Measurements from ENCODE around the gene SLC23A2.

SLC23A2 gene

DNA sequence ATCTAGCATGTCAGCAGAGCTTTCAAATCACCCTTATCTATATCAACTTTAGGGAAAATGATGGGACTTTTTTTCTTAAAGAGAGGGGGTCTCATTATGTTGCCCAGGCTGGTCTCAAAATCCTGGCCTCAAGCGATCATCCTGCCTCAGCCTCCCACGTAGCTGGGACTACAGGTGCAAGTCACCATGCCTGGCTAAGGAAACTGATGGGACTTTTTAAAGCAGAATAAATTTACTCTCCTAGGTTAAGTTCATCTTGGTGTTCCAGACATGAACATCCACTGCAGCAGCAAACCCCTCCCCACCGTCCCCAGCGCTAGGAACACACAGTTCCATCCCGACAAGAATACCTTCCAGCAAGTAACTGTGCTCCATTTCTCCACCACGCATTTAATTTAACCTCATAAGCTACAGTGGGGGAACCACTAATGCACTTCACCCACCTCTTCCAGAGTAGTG lies 64.9 kb downstream of the SLC23A2 start:
- DNase-seq (ENCODE audit: extremely low spot score): no peak
- CTCF ChIA-PET: interaction anchor here (0.7 kb wide), 1 partner anchor 55 kb away, joined by 3 read pairs; no protein-coding TSS in a partner anchor
- TF ChIP-seq TARDBP (IDR thresholded peaks at IDR 0.05) (no peak), HDGF (IDR thresholded peaks at IDR 0.05; ENCODE audit: borderline replicate concordance) (no peak), SUZ12 (IDR thresholded peaks at IDR 0.05) (no peak), ELF4 (IDR thresholded peaks at IDR 0.05) (no peak), SP1 (IDR thresholded peaks at IDR 0.05) (no peak), FOXK2 (IDR thresholded peaks at IDR 0.05) (no peak), FOXA1 (IDR thresholded peaks at IDR 0.05) (no peak)
- TF ChIP-seq, protein P1, sequence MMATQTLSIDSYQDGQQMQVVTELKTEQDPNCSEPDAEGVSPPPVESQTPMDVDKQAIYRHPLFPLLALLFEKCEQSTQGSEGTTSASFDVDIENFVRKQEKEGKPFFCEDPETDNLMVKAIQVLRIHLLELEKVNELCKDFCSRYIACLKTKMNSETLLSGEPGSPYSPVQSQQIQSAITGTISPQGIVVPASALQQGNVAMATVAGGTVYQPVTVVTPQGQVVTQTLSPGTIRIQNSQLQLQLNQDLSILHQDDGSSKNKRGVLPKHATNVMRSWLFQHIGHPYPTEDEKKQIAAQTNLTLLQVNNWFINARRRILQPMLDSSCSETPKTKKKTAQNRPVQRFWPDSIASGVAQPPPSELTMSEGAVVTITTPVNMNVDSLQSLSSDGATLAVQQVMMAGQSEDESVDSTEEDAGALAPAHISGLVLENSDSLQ (IDR thresholded peaks at IDR 0.05): no peak
- POLR2A ChIA-PET: no interaction called here

DNA sequence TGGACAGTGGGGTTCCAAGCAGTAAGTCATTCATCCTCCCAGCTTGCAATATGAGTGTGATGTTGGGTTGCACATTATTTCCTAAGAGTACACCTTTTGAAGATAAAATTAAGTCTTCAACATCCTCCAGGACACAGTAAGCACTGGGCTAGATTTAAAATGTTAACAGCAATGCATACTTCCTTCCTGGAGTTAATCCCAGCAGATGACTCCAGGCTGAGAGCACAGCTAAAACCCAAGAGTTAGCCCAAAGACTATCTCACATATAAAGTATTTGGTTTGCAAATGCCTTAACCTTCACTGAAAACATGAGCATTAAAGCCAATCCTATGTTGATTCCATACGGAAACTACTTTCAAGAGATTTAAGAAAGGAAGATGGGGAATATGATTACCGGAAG lies 69.2 kb downstream of the SLC23A2 start:
- no peak for DNase-seq (ENCODE audit: extremely low spot score)
- TF ChIP-seq ARNT (IDR thresholded peaks at IDR 0.05): no peak
- CTCF ChIA-PET: no interaction called here
- POLR2A ChIA-PET: no interaction called here

DNA sequence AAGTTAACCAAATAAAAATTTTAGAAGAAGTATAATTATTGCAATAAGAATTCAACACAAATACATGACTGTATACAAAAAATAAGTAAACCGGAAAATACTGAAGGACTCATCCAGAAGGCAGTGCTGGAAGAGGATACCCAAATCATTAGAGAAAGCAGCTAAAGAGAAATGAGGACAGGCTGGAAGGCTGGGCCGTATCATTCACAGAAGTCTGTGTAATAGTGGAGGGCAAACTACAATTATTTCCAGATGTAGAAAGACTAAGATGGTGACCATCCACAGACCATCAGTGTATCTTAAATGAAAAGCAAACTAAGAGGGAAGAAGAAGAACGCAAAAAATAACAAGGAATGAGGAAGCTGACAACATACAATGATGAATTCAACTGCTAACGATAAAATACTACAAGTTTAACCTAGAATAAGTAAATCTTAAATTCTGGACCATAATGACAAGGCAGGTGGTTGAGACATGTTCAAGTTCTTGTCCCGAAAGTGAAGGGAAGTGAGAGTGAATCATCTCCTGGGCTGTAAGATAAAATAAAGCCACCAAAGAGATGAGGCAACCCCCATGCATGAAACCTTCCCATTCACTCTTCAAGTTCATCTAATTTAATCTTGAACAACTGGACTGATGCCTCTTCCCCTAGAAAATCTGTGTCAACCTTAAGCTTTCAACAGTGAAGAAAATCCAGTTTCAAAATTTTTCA lies 71.5 kb downstream of the SLC23A2 start:
- ChIA-PET CTCF (no interaction called here), POLR2A (no interaction called here)
- TF ChIP-seq CTBP1 (IDR thresholded peaks at IDR 0.05; ENCODE audit: borderline replicate concordance) (no peak), LEF1 (IDR thresholded peaks at IDR 0.05; ENCODE audit: borderline replicate concordance) (no peak)
- DNase-seq (ENCODE audit: extremely low spot score): no peak

DNA sequence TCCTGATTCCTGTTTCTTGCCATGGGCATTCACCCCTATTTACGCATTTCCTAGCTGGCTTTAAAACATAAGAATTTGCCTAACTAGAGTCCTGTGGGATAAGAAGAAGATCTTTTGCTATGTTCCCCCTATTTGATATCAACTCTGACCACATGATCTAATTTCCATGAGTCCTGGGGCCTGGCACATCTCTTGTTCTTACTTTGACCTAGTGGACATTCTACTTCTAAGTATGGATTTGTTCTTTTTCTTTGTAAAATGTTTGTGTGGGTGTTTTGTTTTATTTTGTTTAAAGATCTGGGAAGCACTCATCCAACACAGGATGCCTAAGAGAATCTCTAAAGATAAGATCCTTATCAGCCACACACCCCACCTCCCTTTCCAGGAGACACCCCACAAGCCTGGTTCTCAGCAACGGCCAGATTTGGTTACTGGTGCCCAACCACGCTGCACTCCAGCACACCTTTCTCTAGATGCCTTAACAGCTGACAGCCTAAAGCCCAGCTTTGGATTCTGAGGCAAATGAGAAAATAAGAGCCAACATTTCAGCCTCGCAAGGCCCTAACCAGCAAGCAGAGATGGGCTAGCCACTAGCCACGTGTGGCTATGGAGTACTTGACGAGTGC lies 74.7 kb downstream of the SLC23A2 start:
- ChIA-PET CTCF (interaction anchor here (0.7 kb wide), 1 partner anchor 26 kb away, joined by 3 read pairs; no protein-coding TSS in a partner anchor), POLR2A (no interaction called here)

DNA sequence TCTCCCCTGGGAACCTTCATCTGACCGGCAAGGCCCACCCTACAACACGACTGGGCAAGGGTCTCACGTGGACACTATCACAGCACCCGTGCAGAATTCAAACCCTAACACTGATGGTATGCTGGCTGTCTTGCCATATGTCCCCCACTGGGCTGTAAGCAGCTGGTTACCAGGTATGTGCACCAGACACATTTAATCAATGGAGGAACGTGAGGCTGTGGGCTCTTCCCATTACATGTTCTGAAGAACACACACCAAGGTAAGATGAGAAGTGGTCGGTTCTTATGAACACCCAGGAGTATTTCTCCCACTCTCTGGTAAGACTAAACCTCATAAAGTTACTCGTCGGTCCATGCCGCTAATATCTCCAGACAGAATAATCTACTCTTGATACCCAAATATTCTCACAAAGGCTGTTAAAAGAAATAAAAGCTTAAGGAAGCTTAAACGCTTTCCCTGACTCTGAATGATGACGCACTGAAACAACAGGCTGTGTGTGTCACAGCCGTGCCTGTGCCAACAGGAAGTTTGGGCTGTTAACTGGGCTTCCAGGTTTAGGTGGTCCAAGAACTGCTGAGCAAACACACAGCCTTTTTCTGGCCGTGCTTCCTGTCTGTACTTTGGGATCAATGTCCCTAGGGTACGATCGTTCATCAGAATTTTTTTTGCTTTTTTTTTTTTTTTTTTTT lies 75.3 kb downstream of the SLC23A2 start:
- TF ChIP-seq, protein P1 (IDR thresholded peaks at IDR 0.05): no peak
- TF ChIP-seq NFRKB (IDR thresholded peaks at IDR 0.05): no peak
- TF ChIP-seq BHLHE40 (IDR thresholded peaks at IDR 0.05; ENCODE audit: borderline replicate concordance): no peak
- no peak for TF ChIP-seq SP1 (IDR thresholded peaks at IDR 0.05)
- TF ChIP-seq ARNT (IDR thresholded peaks at IDR 0.05): no peak
- no peak for TF ChIP-seq FOXM1 (IDR thresholded peaks at IDR 0.05; ENCODE audit: borderline replicate concordance)
- no peak for TF ChIP-seq HDGF (IDR thresholded peaks at IDR 0.05; ENCODE audit: borderline replicate concordance)
- no peak for TF ChIP-seq SUZ12 (IDR thresholded peaks at IDR 0.05)
- TF ChIP-seq L3MBTL2 (conservative IDR thresholded peaks at IDR 0.05): no peak
- no peak for TF ChIP-seq FOXK2 (IDR thresholded peaks at IDR 0.05)
- no peak for TF ChIP-seq FOXA1 (IDR thresholded peaks at IDR 0.05)
- TF ChIP-seq TARDBP (IDR thresholded peaks at IDR 0.05): no peak
- TF ChIP-seq ELF4 (IDR thresholded peaks at IDR 0.05): no peak
- TF ChIP-seq ZNF384 (IDR thresholded peaks at IDR 0.05): no peak
- TF ChIP-seq CTBP1 (IDR thresholded peaks at IDR 0.05; ENCODE audit: borderline replicate concordance): no peak
- TF ChIP-seq LEF1 (IDR thresholded peaks at IDR 0.05; ENCODE audit: borderline replicate concordance): no peak
- POLR2A ChIA-PET: no interaction called here
- CTCF ChIA-PET: interaction anchor here (0.7 kb wide), 1 partner anchor 27 kb away, joined by 3 read pairs; no protein-coding TSS in a partner anchor
- DNase-seq (ENCODE audit: extremely low spot score): no peak

More for the DNA sequence above, 74.7 kb downstream of the SLC23A2 start:
- no peak for DNase-seq (ENCODE audit: extremely low spot score)
- no peak for TF ChIP-seq FOXM1 (IDR thresholded peaks at IDR 0.05; ENCODE audit: borderline replicate concordance)
- TF ChIP-seq ELF4 (IDR thresholded peaks at IDR 0.05): no peak
- no peak for TF ChIP-seq NFRKB (IDR thresholded peaks at IDR 0.05)
- no peak for TF ChIP-seq HDGF (IDR thresholded peaks at IDR 0.05; ENCODE audit: borderline replicate concordance)
- TF ChIP-seq TARDBP (IDR thresholded peaks at IDR 0.05): no peak

DNA sequence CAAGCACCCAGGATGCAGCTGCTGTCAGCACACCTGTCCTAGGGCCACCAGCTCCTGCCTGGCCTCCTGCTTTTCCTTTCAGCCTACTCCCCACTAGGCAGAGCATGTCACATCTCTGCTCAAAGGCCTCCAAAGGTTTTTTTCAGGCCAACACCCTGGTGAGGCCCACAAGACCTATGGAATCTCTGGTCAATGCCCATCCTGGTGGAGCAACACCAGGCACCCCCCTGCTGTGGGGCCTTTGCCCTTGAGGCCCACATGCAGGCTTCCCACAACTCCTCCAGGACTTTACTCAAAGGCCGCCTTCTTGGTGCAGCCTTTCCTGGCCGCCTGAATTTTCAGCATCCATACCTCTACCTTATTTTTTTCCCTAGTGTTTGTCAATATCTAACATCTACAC lies 76.9 kb downstream of the SLC23A2 start:
- CTCF ChIA-PET: interaction anchor here (0.6 kb wide), 1 partner anchor 163 kb away, joined by 3 read pairs; no protein-coding TSS in a partner anchor
- DNase-seq (ENCODE audit: extremely low spot score): no peak
- POLR2A ChIA-PET: no interaction called here
- TF ChIP-seq HDGF (IDR thresholded peaks at IDR 0.05; ENCODE audit: borderline replicate concordance): no peak
- no peak for TF ChIP-seq FOXK2 (IDR thresholded peaks at IDR 0.05)
- TF ChIP-seq TARDBP (IDR thresholded peaks at IDR 0.05): no peak

DNA sequence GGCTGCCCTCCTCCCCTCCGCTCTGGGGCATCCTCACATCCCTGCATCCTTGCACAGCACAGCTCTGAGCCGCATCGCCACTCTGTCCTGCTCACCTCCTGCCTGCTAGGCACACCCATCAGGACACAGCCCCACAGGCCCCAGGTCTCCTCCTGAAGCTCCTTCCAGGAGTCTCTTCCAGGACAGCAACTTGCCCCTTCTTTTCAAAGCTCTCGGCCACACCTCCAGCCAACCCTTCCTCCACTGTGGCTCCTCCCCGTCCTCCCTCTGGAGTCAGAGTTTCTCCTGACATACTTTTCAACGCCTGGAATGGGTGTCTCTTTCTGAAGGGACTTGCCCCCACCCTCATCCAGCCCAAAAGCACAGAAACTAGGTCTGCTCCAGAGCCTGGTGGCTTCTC lies 77.3 kb downstream of the SLC23A2 start:
- CTCF ChIA-PET: no interaction called here
- no peak for TF ChIP-seq FOXM1 (IDR thresholded peaks at IDR 0.05; ENCODE audit: borderline replicate concordance)
- TF ChIP-seq ARNT (IDR thresholded peaks at IDR 0.05): no peak
- no peak for TF ChIP-seq FOXK2 (IDR thresholded peaks at IDR 0.05)
- TF ChIP-seq NFRKB (IDR thresholded peaks at IDR 0.05): no peak
- POLR2A ChIA-PET: no interaction called here
- no peak for DNase-seq (ENCODE audit: extremely low spot score)
